Loucy (cell line): ENCODE data around the gene TSC2.

ENCODE experiments used
- CTCF ChIP-seq: fragments of 200-600 bp; sonication (generic); conservative IDR thresholded peaks from 2 replicates; pipeline ENCODE4 v1.5.1; 2014; ENCODE audit warnings: mild to moderate bottlenecking, antibody characterized with exemption, low read length
- EZH2phosphoT487 ChIP-seq: fragments of 200-600 bp; IDR thresholded peaks from 2 replicates; pipeline ENCODE4 v1.6.1; 2018; ENCODE audit warnings: antibody characterized with exemption, mild to moderate bottlenecking, moderate library complexity, borderline replicate concordance

- TF ChIP-seq CTCF (no peak), EZH2phosphoT487 (no peak)
These were observed 13.2 kb downstream of the TSC2 start for GRCh38 chr16:2061023-2061422.
